Measurements from ENCODE around the gene XIAP. TPM values are rescaled to one million over a fixed set of nuclear protein-coding genes. Genes with fewer than 3 reads are reported as not detected.

The XIAP gene
- total and polyA plus RNA-seq, 12 donors, result 7.3 to 34.6 (median 27.8) TPM

GRCh38 chrX:123962794-123963373 is 103.0 kb downstream of the XIAP start:
- no peak for TF ChIP-seq CTCF (IDR thresholded peaks at IDR 0.05)
- 0 to 1% methylated on average over 22 of the region's 22 CpGs for WGBS, 2 donors

More at GRCh38 chrX:123962794-123963373, 103.0 kb downstream of the XIAP start:
- H3K4me1 ChIP-seq, result peaks cover 0 to 41% (median 10%) of the 10 kb centered on the region in 9 donors
- intact Hi-C loops (cut with DNase I), result loop anchor here in 5 of 10 donors (5.0 to 10.0 kb wide), 3 partner anchors 52 to 62 kb away; no protein-coding TSS in a partner anchor
- DNase-seq, result peak; percentile 84 to 92
- peak overlapping the region; percentile 32 to 86 (median 80) for H3K4me3 ChIP-seq
- peak; percentile 74 to 85 (median 81) for ATAC-seq
- H3K9me3 ChIP-seq, result peaks cover 0 to 3% (median 0%) of the 10 kb centered on the region in 11 donors
- H3K27me3 ChIP-seq, result no peaks in the 10 kb centered on the region
- no peaks in the 10 kb centered on the region for H3K36me3 ChIP-seq
- peak overlapping the region; percentile 95 to 100 (median 99) for H3K27ac ChIP-seq

Other genes starting within 250 kb of the XIAP start
- 10 to 100 TPM; 18.5 to 33.0 (median 23.5) TPM for gene THOC2, start 127.0 kb upstream of the XIAP start, total RNA-seq
- gene THOC2, start 127.0 kb upstream of the XIAP start, polyA plus RNA-seq, result 10 to 100 TPM; 16.8 to 70.2 TPM
- gene STAG2, start 101.7 kb downstream of the XIAP start, total RNA-seq, result 10 to 100 TPM; 26.5 to 36.5 (median 29.7) TPM
- gene STAG2, start 101.7 kb downstream of the XIAP start, polyA plus RNA-seq, result 10 to 100 TPM; 10.1 to 15.3 TPM